ENCODE measurements around the gene TBX4. TPM values are rescaled to one million over a fixed set of nuclear protein-coding genes. Genes with fewer than 3 reads are reported as not detected.

TBX4 gene
- total and polyA plus RNA-seq, 2 of the 13 experiments (the other 11 are each of a cell fraction or from before 2014, with no cell fraction given): 0.11 to 1.1 TPM

GRCh38 chr17:61423967-61424649 lies 28.1 kb upstream of the TBX4 start:
- Histone ChIP-seq H3K79me2 (ENCODE audit: insufficient read depth, low read length) (no peaks in the 10 kb centered on the region), H3K36me3 (replicated peaks in 1 of 2; ENCODE audit: control insufficient read depth in 1 of 2, insufficient read depth in 2 of 2, low read length in 2 of 2) (no peaks in the 10 kb centered on the region), H3K4me3 (replicated peaks in 1 of 3; ENCODE audit: insufficient read depth in 1 of 3, low read depth in 2 of 3, low read length in 3 of 3) (no peak overlapping the region), H2AFZ (ENCODE audit: low read length) (no peak overlapping the region), H3K4me2 (ENCODE audit: low read depth, low read length) (no peak overlapping the region), H4K20me1 (ENCODE audit: insufficient read depth, low read length) (no peaks in the 10 kb centered on the region), H3K9ac (ENCODE audit: insufficient read depth, low read depth, low read length) (no peak overlapping the region), H3K27me3 (ENCODE audit: control insufficient read depth in 1 of 2, insufficient read depth in 2 of 2, low read length in 2 of 2) (no peaks in the 10 kb centered on the region), H3K9me3 (ENCODE audit: low read length) (no peaks in the 10 kb centered on the region), H3K27ac (ENCODE audit: extremely low read length, insufficient read depth, low read length) (no peak overlapping the region), H3K4me1 (ENCODE audit: insufficient read depth, low read length) (peaks cover 28% of the 10 kb centered on the region)
- TF ChIP-seq ARNT2 (CRISPR knock-in tag; IDR thresholded peaks at IDR 0.05; ENCODE audit: low read depth): no peak
- no peak for TF ChIP-seq ZEB1 (IDR thresholded peaks at IDR 0.05; ENCODE audit: insufficient replicate concordance, low read depth)
- no peak for TF ChIP-seq CHD4 (IDR thresholded peaks at IDR 0.05; ENCODE audit: borderline replicate concordance, low read length)
- TF ChIP-seq, protein P1, sequence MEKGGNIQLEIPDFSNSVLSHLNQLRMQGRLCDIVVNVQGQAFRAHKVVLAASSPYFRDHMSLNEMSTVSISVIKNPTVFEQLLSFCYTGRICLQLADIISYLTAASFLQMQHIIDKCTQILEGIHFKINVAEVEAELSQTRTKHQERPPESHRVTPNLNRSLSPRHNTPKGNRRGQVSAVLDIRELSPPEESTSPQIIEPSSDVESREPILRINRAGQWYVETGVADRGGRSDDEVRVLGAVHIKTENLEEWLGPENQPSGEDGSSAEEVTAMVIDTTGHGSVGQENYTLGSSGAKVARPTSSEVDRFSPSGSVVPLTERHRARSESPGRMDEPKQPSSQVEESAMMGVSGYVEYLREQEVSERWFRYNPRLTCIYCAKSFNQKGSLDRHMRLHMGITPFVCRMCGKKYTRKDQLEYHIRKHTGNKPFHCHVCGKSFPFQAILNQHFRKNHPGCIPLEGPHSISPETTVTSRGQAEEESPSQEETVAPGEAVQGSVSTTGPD (CRISPR knock-in tag; IDR thresholded peaks at IDR 0.05): no peak
- no peak for TF ChIP-seq SOX13 (IDR thresholded peaks at IDR 0.05)
- no peak for TF ChIP-seq SOX13 (CRISPR knock-in tag; conservative IDR thresholded peaks at IDR 0.05 in 1 of 2, IDR thresholded peaks at IDR 0.05 in 1 of 2)
- TF ChIP-seq, protein P2, sequence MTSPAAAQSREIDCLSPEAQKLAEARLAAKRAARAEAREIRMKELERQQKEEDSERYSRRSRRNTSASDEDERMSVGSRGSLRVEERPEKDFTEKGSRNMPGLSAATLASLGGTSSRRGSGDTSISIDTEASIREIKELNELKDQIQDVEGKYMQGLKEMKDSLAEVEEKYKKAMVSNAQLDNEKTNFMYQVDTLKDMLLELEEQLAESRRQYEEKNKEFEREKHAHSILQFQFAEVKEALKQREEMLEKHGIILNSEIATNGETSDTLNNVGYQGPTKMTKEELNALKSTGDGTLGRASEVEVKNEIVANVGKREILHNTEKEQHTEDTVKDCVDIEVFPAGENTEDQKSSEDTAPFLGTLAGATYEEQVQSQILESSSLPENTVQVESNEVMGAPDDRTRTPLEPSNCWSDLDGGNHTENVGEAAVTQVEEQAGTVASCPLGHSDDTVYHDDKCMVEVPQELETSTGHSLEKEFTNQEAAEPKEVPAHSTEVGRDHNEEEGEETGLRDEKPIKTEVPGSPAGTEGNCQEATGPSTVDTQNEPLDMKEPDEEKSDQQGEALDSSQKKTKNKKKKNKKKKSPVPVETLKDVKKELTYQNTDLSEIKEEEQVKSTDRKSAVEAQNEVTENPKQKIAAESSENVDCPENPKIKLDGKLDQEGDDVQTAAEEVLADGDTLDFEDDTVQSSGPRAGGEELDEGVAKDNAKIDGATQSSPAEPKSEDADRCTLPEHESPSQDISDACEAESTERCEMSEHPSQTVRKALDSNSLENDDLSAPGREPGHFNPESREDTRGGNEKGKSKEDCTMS (CRISPR knock-in tag; conservative IDR thresholded peaks at IDR 0.05): no peak
- TF ChIP-seq RORA (CRISPR knock-in tag; IDR thresholded peaks at IDR 0.05): no peak
- TF ChIP-seq MXI1 (IDR thresholded peaks at IDR 0.05; ENCODE audit: borderline replicate concordance, low read depth, low read length): no peak
- no peak for TF ChIP-seq ZNF3 (CRISPR knock-in tag; IDR thresholded peaks at IDR 0.05)
- TF ChIP-seq NFIB (CRISPR knock-in tag; IDR thresholded peaks at IDR 0.05; ENCODE audit: borderline replicate concordance): no peak
- no peak for TF ChIP-seq YEATS2 (CRISPR knock-in tag; IDR thresholded peaks at IDR 0.05; ENCODE audit: borderline replicate concordance)
- no peak for TF ChIP-seq TMF1 (CRISPR knock-in tag; IDR thresholded peaks at IDR 0.05; ENCODE audit: low read depth)
- TF ChIP-seq ZNF224 (CRISPR knock-in tag; IDR thresholded peaks at IDR 0.05): no peak
- TF ChIP-seq ZNF207 (IDR thresholded peaks at IDR 0.05; ENCODE audit: borderline replicate concordance): no peak
- no peak for TF ChIP-seq ZNF329 (CRISPR knock-in tag; IDR thresholded peaks at IDR 0.05; ENCODE audit: low read depth)
- TF ChIP-seq ZNF326 (CRISPR knock-in tag; IDR thresholded peaks at IDR 0.05; ENCODE audit: borderline replicate concordance): no peak
- no peak for TF ChIP-seq ZNF605 (CRISPR knock-in tag; IDR thresholded peaks at IDR 0.05)
- intact Hi-C loops (cut with micrococcal nuclease; ENCODE audit: unreplicated experiment) (no loop called here), in situ Hi-C loops (cut with HindIII; ENCODE audit: extremely low pct_ligation_motif_present, low pct_unique_long_range_greater_than_20kb) (loop anchor here (10.0 kb wide), 1 partner anchor 131 kb away; no protein-coding TSS in a partner anchor)
- FAIRE-seq (no peak), DNase-seq (ENCODE audit: low spot score) (no peak), ATAC-seq (no peak)
- no TSS peak for BruUV-seq (replicated peaks)
- ChIA-PET POLR2A (no interaction called here), CTCF (ENCODE audit: low intra/inter-chr PET ratio, low total read pairs) (no interaction called here)
- WGBS (ENCODE audit: low lambda C conversion rate): 84% methylated on average over 10 of the region's 10 CpGs

All from HepG2 (cell line).